ENCODE data around the gene PCDH8.

PCDH8 gene

DNA sequence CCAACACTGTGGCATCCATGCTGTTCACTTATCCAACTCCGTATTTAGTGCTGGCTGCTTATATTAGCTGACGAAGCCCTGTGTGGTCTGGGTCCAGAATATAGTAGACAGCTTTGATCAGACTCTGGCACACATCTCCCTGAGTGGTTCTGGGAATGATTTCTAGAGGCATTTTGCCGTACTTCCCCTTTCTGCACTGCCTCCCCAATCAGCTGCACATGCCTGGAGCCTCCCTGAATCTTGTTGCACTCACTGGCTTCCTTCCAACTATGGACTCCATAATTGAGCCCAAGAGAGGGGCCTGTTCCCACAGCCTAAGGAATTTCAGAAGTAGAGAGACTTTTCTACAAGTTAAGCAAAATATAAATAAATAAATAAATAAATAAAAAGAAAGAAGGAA is 30.4 kb upstream of the PCDH8 start:
- Histone ChIP-seq H2AK5ac (ENCODE audit: low read length) (no peak overlapping the region), H3K4me3 (ENCODE audit: low read length) (no peak overlapping the region), H3K56ac (ENCODE audit: low read length) (no peak overlapping the region), H3K79me1 (ENCODE audit: low read length) (no peaks in the 10 kb centered on the region), H3K18ac (ENCODE audit: low read length) (no peak overlapping the region), H3K4me1 (ENCODE audit: control insufficient read depth, low read depth, low read length) (no peaks in the 10 kb centered on the region), H3K36me3 (ENCODE audit: control insufficient read depth, insufficient read depth, low read length) (no peaks in the 10 kb centered on the region), H4K8ac (ENCODE audit: low read depth, low read length) (no peak overlapping the region), H2BK120ac (ENCODE audit: low read depth, low read length) (no peak overlapping the region), H3K79me2 (ENCODE audit: control insufficient read depth, insufficient read depth, low read length) (no peaks in the 10 kb centered on the region), H2BK15ac (replicated peaks; ENCODE audit: low read depth) (no peak overlapping the region), H3K27me3 (ENCODE audit: insufficient read depth, low read length, poor library complexity) (no peaks in the 10 kb centered on the region), H3K4ac (ENCODE audit: low read depth, low read length) (no peak overlapping the region), H3K9ac (ENCODE audit: low read length) (no peak overlapping the region), H4K5ac (ENCODE audit: low read length) (no peak overlapping the region), H3K23ac (ENCODE audit: low read length) (no peak overlapping the region), H3K27ac (ENCODE audit: low read depth, low read length) (no peak overlapping the region), H2BK5ac (ENCODE audit: low read length) (no peak overlapping the region), H3K4me2 (ENCODE audit: low read length) (no peak overlapping the region)
- no CpG with 5 or more reads among the region's 3 CpGs for WGBS (ENCODE audit: extremely low coverage, insufficient coverage, low lambda C conversion rate)
- no peak for DNase-seq

DNA sequence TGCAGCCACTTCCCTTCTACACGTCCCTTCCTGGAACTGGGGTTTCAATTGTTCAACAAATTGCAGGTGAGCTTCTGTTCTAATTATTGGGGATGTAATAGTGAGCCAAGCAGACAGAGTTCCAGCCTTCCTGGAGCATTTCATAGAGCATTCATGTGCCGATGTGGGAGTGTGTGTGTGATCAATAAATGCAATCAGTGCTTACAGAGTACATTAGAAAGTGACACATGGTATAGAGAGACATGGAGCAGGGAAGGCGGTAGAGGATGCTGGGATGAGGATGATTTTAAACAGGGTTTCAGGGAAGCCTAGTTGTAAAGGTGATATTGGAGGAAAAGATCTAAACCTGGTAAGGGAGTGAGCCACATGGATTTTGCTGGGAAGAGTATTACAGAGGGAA is 21.7 kb upstream of the PCDH8 start:
- H3K79me2 ChIP-seq (ENCODE audit: control insufficient read depth, insufficient read depth, low read length): no peaks in the 10 kb centered on the region
- no peaks in the 10 kb centered on the region for H3K4me1 ChIP-seq (ENCODE audit: control insufficient read depth, low read depth, low read length)
- no peak overlapping the region for H3K18ac ChIP-seq (ENCODE audit: low read length)
- no peaks in the 10 kb centered on the region for H3K36me3 ChIP-seq (ENCODE audit: control insufficient read depth, insufficient read depth, low read length)
- H2BK120ac ChIP-seq (ENCODE audit: low read depth, low read length): no peak overlapping the region
- no peak overlapping the region for H3K56ac ChIP-seq (ENCODE audit: low read length)
- no peak overlapping the region for H3K4me3 ChIP-seq (ENCODE audit: low read length)
- H2BK15ac ChIP-seq (replicated peaks; ENCODE audit: low read depth): no peak overlapping the region
- H3K9ac ChIP-seq (ENCODE audit: low read length): no peak overlapping the region
- DNase-seq: no peak
- no peak overlapping the region for H3K4ac ChIP-seq (ENCODE audit: low read depth, low read length)
- H3K79me1 ChIP-seq (ENCODE audit: low read length): no peaks in the 10 kb centered on the region
- WGBS (ENCODE audit: extremely low coverage, insufficient coverage, low lambda C conversion rate): no CpG with 5 or more reads among the region's 3 CpGs
- H3K23ac ChIP-seq (ENCODE audit: low read length): no peak overlapping the region
- no peak overlapping the region for H2BK5ac ChIP-seq (ENCODE audit: low read length)
- H3K4me2 ChIP-seq (ENCODE audit: low read length): no peak overlapping the region
- H3K27ac ChIP-seq (ENCODE audit: low read depth, low read length): no peak overlapping the region
- no peak overlapping the region for H4K5ac ChIP-seq (ENCODE audit: low read length)
- H2AK5ac ChIP-seq (ENCODE audit: low read length): no peak overlapping the region
- H4K8ac ChIP-seq (ENCODE audit: low read depth, low read length): no peak overlapping the region
- no peaks in the 10 kb centered on the region for H3K27me3 ChIP-seq (ENCODE audit: insufficient read depth, low read length, poor library complexity)

DNA sequence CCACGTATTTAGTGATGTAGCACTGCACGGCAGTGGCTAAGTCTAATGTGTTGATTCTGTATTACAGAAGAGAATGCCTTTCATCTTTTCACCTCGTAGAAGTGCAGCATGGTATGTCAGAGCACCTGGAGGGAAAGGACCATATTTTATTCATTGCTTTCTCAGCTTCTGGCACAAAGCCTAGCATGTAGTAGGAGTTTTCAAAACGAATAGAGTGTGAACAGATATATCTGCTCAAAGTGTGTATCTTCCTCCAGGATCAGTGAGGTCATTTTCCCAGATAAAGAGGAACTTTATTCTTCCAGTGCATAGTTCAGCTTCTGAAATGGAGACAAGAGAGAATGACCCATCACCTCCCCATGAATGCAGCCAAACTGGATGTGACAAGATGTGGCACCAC is 21.2 kb upstream of the PCDH8 start:
- no peak overlapping the region for H2BK5ac ChIP-seq (ENCODE audit: low read length)
- H3K27me3 ChIP-seq (ENCODE audit: insufficient read depth, low read length, poor library complexity): no peaks in the 10 kb centered on the region
- H3K27ac ChIP-seq (ENCODE audit: low read depth, low read length): no peak overlapping the region
- no peak overlapping the region for H3K56ac ChIP-seq (ENCODE audit: low read length)
- no peaks in the 10 kb centered on the region for H3K79me2 ChIP-seq (ENCODE audit: control insufficient read depth, insufficient read depth, low read length)
- H3K4me3 ChIP-seq (ENCODE audit: low read length): no peak overlapping the region
- no peak overlapping the region for H3K4me2 ChIP-seq (ENCODE audit: low read length)
- H3K9ac ChIP-seq (ENCODE audit: low read length): no peak overlapping the region
- H3K36me3 ChIP-seq (ENCODE audit: control insufficient read depth, insufficient read depth, low read length): no peaks in the 10 kb centered on the region
- no peak overlapping the region for H4K5ac ChIP-seq (ENCODE audit: low read length)
- no peak overlapping the region for H2BK120ac ChIP-seq (ENCODE audit: low read depth, low read length)
- no CpG with 5 or more reads among the region's 4 CpGs for WGBS (ENCODE audit: extremely low coverage, insufficient coverage, low lambda C conversion rate)
- H3K18ac ChIP-seq (ENCODE audit: low read length): no peak overlapping the region
- H3K79me1 ChIP-seq (ENCODE audit: low read length): no peaks in the 10 kb centered on the region
- H4K8ac ChIP-seq (ENCODE audit: low read depth, low read length): no peak overlapping the region
- H3K4ac ChIP-seq (ENCODE audit: low read depth, low read length): no peak overlapping the region
- H2AK5ac ChIP-seq (ENCODE audit: low read length): no peak overlapping the region
- no peaks in the 10 kb centered on the region for H3K4me1 ChIP-seq (ENCODE audit: control insufficient read depth, low read depth, low read length)
- no peak for DNase-seq
- H2BK15ac ChIP-seq (replicated peaks; ENCODE audit: low read depth): no peak overlapping the region
- H3K23ac ChIP-seq (ENCODE audit: low read length): no peak overlapping the region

DNA sequence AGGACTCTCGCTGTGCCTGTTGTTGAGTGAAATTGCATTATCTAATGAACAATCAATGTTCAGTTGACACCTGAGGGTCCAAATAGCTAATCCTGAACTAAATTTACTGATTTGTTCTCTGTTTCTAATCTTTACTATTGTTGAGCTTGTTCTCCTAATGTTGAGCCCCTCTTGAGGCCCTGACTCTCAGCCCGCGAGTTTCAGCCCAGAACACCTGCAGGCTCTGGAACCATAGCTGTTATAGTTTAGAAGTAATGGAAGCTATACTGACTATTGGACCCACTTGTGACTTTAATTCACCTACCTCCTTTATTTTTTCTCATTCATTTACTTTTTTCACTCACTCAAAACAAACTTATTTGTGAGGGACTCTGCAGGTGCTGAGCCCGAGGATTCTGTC is 20.6 kb upstream of the PCDH8 start:
- H3K27ac ChIP-seq (ENCODE audit: low read depth, low read length): no peak overlapping the region
- H3K56ac ChIP-seq (ENCODE audit: low read length): no peak overlapping the region
- no peak overlapping the region for H4K8ac ChIP-seq (ENCODE audit: low read depth, low read length)
- H2BK120ac ChIP-seq (ENCODE audit: low read depth, low read length): no peak overlapping the region
- WGBS (ENCODE audit: extremely low coverage, insufficient coverage, low lambda C conversion rate): no CpG with 5 or more reads among the region's 4 CpGs
- H3K4me2 ChIP-seq (ENCODE audit: low read length): no peak overlapping the region
- H3K9ac ChIP-seq (ENCODE audit: low read length): no peak overlapping the region
- no peak overlapping the region for H2BK5ac ChIP-seq (ENCODE audit: low read length)
- DNase-seq: no peak
- H2AK5ac ChIP-seq (ENCODE audit: low read length): no peak overlapping the region
- H3K4me3 ChIP-seq (ENCODE audit: low read length): no peak overlapping the region
- no peaks in the 10 kb centered on the region for H3K4me1 ChIP-seq (ENCODE audit: control insufficient read depth, low read depth, low read length)
- H3K18ac ChIP-seq (ENCODE audit: low read length): no peak overlapping the region
- H3K27me3 ChIP-seq (ENCODE audit: insufficient read depth, low read length, poor library complexity): no peaks in the 10 kb centered on the region
- H4K5ac ChIP-seq (ENCODE audit: low read length): no peak overlapping the region
- H3K4ac ChIP-seq (ENCODE audit: low read depth, low read length): no peak overlapping the region
- H3K36me3 ChIP-seq (ENCODE audit: control insufficient read depth, insufficient read depth, low read length): no peaks in the 10 kb centered on the region
- H2BK15ac ChIP-seq (replicated peaks; ENCODE audit: low read depth): no peak overlapping the region
- H3K23ac ChIP-seq (ENCODE audit: low read length): no peak overlapping the region
- no peaks in the 10 kb centered on the region for H3K79me1 ChIP-seq (ENCODE audit: low read length)
- H3K79me2 ChIP-seq (ENCODE audit: control insufficient read depth, insufficient read depth, low read length): no peaks in the 10 kb centered on the region

DNA sequence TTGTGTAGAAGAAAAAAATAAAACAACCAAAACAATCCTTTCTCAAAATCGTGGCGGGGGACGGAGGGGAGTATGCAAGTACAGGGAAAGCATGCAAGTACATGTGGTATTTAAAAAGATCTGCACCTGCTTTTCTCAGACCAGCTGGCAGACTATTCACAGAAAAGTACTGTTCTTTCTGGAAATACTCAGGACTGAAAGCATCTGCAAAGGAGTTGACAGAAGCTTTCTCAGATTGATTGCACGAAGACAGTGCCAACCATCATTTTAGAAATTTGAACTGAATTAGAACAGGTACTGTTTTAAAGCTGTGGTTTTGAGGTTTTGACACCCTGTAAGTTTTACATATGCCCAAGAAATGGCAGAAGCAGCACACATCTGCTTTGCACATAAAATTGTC is 19.8 kb upstream of the PCDH8 start:
- no peak overlapping the region for H3K27ac ChIP-seq (ENCODE audit: low read depth, low read length)
- H3K79me1 ChIP-seq (ENCODE audit: low read length): no peaks in the 10 kb centered on the region
- H2BK120ac ChIP-seq (ENCODE audit: low read depth, low read length): no peak overlapping the region
- no peak overlapping the region for H3K4me2 ChIP-seq (ENCODE audit: low read length)
- no peak overlapping the region for H3K4me3 ChIP-seq (ENCODE audit: low read length)
- DNase-seq: no peak
- H4K5ac ChIP-seq (ENCODE audit: low read length): no peak overlapping the region
- no peaks in the 10 kb centered on the region for H3K27me3 ChIP-seq (ENCODE audit: insufficient read depth, low read length, poor library complexity)
- H3K36me3 ChIP-seq (ENCODE audit: control insufficient read depth, insufficient read depth, low read length): no peaks in the 10 kb centered on the region
- H3K56ac ChIP-seq (ENCODE audit: low read length): no peak overlapping the region
- H4K8ac ChIP-seq (ENCODE audit: low read depth, low read length): no peak overlapping the region
- H3K23ac ChIP-seq (ENCODE audit: low read length): no peak overlapping the region
- no peak overlapping the region for H2BK15ac ChIP-seq (replicated peaks; ENCODE audit: low read depth)
- no peak overlapping the region for H2BK5ac ChIP-seq (ENCODE audit: low read length)
- H3K79me2 ChIP-seq (ENCODE audit: control insufficient read depth, insufficient read depth, low read length): no peaks in the 10 kb centered on the region
- WGBS (ENCODE audit: extremely low coverage, insufficient coverage, low lambda C conversion rate): no CpG with 5 or more reads among the region's 4 CpGs
- no peaks in the 10 kb centered on the region for H3K4me1 ChIP-seq (ENCODE audit: control insufficient read depth, low read depth, low read length)
- no peak overlapping the region for H3K4ac ChIP-seq (ENCODE audit: low read depth, low read length)
- H3K18ac ChIP-seq (ENCODE audit: low read length): no peak overlapping the region
- H3K9ac ChIP-seq (ENCODE audit: low read length): no peak overlapping the region
- no peak overlapping the region for H2AK5ac ChIP-seq (ENCODE audit: low read length)

DNA sequence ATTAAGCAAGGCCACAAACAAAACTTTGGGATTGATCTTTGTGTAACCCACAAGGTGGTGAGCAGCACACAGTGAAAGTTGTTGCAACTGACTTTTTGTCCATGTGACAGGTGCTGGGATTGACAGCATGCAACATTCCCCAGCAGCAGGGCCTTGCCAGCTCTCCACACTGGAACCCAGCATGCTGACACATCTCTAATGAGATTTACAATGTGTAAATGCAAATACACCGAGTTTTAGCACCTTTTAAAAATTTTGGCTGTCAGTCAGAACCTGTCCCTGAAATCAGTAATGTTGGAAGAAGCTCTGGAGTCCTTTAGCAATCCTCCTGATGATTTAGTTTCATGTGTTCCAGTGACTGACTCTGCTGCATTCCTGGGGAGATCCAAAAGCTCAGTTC is 16.5 kb upstream of the PCDH8 start:
- Histone ChIP-seq H3K27me3 (ENCODE audit: insufficient read depth, low read length, poor library complexity) (no peaks in the 10 kb centered on the region), H3K4me2 (ENCODE audit: low read length) (no peak overlapping the region), H2BK120ac (ENCODE audit: low read depth, low read length) (no peak overlapping the region), H3K27ac (ENCODE audit: low read depth, low read length) (no peak overlapping the region), H3K18ac (ENCODE audit: low read length) (no peak overlapping the region), H3K4me1 (ENCODE audit: control insufficient read depth, low read depth, low read length) (no peaks in the 10 kb centered on the region), H3K79me1 (ENCODE audit: low read length) (no peaks in the 10 kb centered on the region), H3K56ac (ENCODE audit: low read length) (no peak overlapping the region), H2AK5ac (ENCODE audit: low read length) (no peak overlapping the region), H4K8ac (ENCODE audit: low read depth, low read length) (no peak overlapping the region), H3K79me2 (ENCODE audit: control insufficient read depth, insufficient read depth, low read length) (no peaks in the 10 kb centered on the region), H2BK5ac (ENCODE audit: low read length) (no peak overlapping the region), H4K5ac (ENCODE audit: low read length) (no peak overlapping the region), H3K4me3 (ENCODE audit: low read length) (no peak overlapping the region), H3K36me3 (ENCODE audit: control insufficient read depth, insufficient read depth, low read length) (no peaks in the 10 kb centered on the region), H3K23ac (ENCODE audit: low read length) (no peak overlapping the region), H3K9ac (ENCODE audit: low read length) (no peak overlapping the region), H2BK15ac (replicated peaks; ENCODE audit: low read depth) (no peak overlapping the region), H3K4ac (ENCODE audit: low read depth, low read length) (no peak overlapping the region)
- no CpG with 5 or more reads among the region's 1 CpG for WGBS (ENCODE audit: extremely low coverage, insufficient coverage, low lambda C conversion rate)
- DNase-seq: no peak
